GM19351 (cell line): ENCODE results near the gene CABCOCO1.

Experiments
- ATAC-seq: cut with Tn5 transposase; IDR thresholded peaks from one replicate; pipeline ENCODE4 v1.9.1; 2021; ENCODE audit warnings: mild to moderate bottlenecking, moderate library complexity; ENCODE audit not compliant: unreplicated experiment

Gene CABCOCO1

GRCh38 chr10:61804414-61804813 is 141.7 kb downstream of the CABCOCO1 start:
- ATAC-seq: no peak

DNA sequence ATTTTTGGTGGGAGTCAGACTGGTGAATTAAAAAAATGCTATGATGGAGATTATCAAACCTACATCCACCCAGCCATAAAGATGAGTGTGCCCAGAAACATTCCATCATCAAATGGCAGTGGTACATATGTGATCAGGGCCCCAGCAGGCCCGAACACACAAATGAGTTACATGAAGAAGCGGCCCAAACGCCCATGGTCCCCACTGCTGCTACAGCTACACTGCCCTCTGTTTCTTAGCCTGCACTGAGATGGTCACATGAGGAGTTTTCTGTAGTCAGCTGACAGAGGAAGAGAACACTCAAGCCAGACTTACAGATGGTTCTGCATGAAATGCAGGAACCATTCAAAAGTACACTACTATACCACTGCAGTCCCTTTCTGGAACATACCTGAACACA is 142.4 kb downstream of the CABCOCO1 start:
- ATAC-seq: no peak

GRCh38 chr10:61810263-61810662 is 147.5 kb downstream of the CABCOCO1 start:
- ATAC-seq: no peak

DNA sequence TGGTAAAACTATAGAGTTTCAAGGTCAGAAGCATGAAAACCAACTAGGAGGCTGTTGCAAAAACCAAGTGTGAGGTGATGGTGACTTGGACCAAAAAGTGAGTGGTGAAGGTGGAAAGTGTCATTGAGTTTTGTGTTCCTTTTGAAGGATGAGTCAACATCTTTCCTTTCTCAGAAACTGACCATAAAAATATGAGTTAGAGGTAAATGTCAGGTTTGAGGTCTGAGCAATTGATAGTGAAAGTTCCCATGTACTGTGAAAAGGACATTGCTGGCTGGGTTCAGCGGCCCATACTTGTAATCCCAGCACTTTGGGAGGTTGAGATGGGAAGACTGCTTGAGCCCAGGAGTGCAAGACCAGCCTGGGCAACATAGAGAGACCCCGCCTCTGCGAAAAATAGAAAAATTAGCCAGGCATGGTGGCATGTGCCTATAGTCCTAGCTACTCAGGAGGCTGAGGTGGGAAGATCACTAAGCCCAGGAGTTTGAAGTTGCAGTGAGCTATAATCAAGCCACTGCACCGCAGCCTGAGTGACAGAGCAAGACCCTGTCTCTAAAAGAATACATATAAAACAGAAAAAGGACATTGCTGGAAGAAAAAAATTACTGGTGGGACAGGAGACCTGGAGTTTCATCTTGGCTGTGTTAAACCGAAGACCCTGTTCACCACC is 149.5 kb downstream of the CABCOCO1 start:
- peak; percentile 74 for ATAC-seq

- ATAC-seq: no peak
Measured at GRCh38 chr10:61812920-61813319, 150.2 kb downstream of the CABCOCO1 start.

DNA sequence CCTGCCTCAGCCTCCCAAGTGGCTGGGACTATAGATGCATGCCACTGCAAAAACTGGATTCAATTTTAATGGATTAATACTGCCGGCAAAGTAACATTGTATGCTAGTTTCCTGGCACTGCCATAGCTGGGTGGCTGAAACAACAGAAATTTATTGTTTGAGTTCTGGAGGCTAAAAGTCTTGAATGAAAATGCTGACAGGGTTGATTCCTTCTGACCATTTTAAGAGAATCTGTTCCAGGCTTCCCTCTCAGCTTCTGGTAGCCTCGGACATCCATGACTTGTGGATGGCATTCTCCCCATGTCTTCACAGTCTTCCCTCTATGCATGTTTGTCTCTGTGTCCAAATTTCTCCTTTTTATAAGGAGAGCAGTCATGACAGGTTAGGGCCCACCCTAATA is 151.4 kb downstream of the CABCOCO1 start:
- ATAC-seq: no peak

GRCh38 chr10:61815496-61815895 is 152.8 kb downstream of the CABCOCO1 start:
- no peak for ATAC-seq
